SK-N-SH (cell line): ENCODE results near the gene ASCL2.

Experiments
- CTCF ChIP-seq: fragments of 200-600 bp; sonication (generic); IDR thresholded peaks from 2 replicates; pipeline ENCODE4 v1.6.1; 2017; ENCODE audit warnings: antibody characterized with exemption, mild to moderate bottlenecking, moderate library complexity
- EP300 ChIP-seq, 2 experiments: IDR thresholded peaks; 2 replicates each; pipeline versions ENCODE4 v1.4.0 to v1.6.1; 2012; ENCODE audit warnings: borderline replicate concordance in 1 of 2, low read depth in 1 of 2, low read length in 1 of 2
- EZH2phosphoT487 ChIP-seq: fragments of 200-600 bp; sonication (generic); IDR thresholded peaks from 2 replicates; pipeline ENCODE4 v1.6.1; 2017; ENCODE audit warnings: low read depth, mixed run types, mild to moderate bottlenecking, antibody characterized with exemption, moderate library complexity, borderline replicate concordance
- FOXM1 ChIP-seq: IDR thresholded peaks from 2 replicates; pipeline ENCODE4 v1.4.0; 2012; ENCODE audit warnings: low read depth, mild to moderate bottlenecking
- GABPA ChIP-seq: IDR thresholded peaks from 2 replicates; pipeline ENCODE4 v1.4.0; 2012; ENCODE audit warnings: low read depth, mild to moderate bottlenecking
- MAX ChIP-seq: IDR thresholded peaks from 2 replicates; pipeline ENCODE4 v1.4.0; 2012; ENCODE audit warnings: low read depth
- PBX3 ChIP-seq: IDR thresholded peaks from 2 replicates; pipeline ENCODE4; 2012
- POLR2AphosphoS5 ChIP-seq: IDR thresholded peaks from 2 replicates; pipeline ENCODE4 v1.6.1; 2012; ENCODE audit warnings: low read depth, low read length
- RFX5 ChIP-seq: IDR thresholded peaks from 2 replicates; pipeline ENCODE4 v1.6.1; 2012; ENCODE audit warnings: mild to moderate bottlenecking, improper control_type of control experiment, low read length
- SIN3A ChIP-seq: IDR thresholded peaks from 2 replicates; pipeline ENCODE4 v1.6.1; 2012; ENCODE audit warnings: low read depth, mild to moderate bottlenecking, low read length, moderate library complexity, borderline replicate concordance
- YY1 ChIP-seq: IDR thresholded peaks from 2 replicates; pipeline ENCODE4 v1.4.0; 2012; ENCODE audit warnings: low read depth, mild to moderate bottlenecking

DNA sequence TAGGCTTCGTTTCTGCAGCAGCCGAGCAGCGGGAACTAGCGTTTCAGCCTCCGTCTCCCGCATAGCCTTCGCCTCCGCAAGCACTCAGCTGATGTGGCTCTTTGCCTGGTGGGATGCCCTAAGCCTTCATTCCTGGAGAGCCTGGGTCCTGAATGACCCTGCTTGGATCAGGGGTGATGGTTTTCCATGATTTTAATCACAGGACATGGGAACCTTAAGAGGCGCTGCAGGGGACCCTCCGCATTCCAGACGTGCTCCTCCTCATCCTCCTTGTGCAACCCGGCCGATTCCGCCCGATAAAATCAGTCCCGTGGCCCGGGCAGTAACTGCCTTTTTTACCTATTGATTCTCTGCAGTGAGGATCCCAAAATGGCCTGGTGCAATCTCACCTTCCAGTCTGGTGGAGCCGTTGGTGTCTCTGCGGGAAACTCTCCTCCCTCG is 23.2 kb upstream of the ASCL2 start:
- TF ChIP-seq CTCF (no peak), EZH2phosphoT487 (no peak), SIN3A (no peak), RFX5 (no peak), POLR2AphosphoS5 (no peak), MAX (no peak), EP300 (IDR thresholded peaks at IDR 0.05; ENCODE audit: borderline replicate concordance in 1 of 2, low read depth in 1 of 2, low read length in 1 of 2) (no peak), YY1 (no peak), PBX3 (no peak), FOXM1 (no peak), GABPA (no peak)
